ENCODE data around the gene PHLDB2.
A peak's percentile ranks its signal among the peaks of the same experiment; 100 is the strongest.

Gene PHLDB2

DNA sequence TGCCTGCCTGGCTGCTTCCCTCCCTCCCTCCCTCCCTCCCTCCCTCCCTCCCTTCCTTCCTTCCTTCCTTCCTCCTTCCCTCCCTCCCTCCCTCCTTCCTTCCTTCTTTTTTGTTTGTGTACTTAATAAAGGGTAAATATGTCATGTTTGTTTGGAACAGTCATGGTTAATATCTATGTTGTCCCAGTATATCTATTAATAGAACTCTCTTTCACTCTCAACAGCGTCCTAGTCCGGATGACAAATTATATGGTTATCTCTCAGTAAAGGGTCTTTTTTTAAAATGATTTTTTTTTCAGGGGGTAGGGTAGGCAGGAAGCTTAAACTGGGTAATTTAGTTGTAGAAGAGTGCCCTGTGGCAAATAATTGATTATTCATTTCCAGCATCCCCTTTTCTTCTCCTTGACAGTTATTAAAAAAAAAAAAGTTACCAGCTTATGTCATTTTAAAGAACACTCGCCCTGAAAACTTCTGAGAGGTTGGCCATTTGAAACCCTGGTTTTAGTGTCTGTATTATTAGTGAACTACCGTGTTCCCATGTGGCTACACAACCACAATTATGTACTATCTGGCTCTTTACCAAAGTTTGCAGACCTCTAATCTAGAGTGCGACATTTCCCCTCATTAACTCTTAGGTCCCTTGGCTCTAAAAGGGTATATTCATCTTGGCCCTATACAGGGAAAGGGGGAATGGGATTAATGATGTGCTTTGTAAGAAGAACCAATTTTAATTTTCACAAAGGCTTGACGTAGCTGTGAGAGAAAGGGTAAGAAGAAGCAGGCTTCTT is 153.3 kb downstream of the PHLDB2 start:
- H3K4me1 ChIP-seq (ENCODE audit: control insufficient read depth, insufficient read depth, low read length): no peaks in the 10 kb centered on the region
- H3K4me3 ChIP-seq (ENCODE audit: low read length): no peak overlapping the region
- no peaks in the 10 kb centered on the region for H3K27me3 ChIP-seq (ENCODE audit: control insufficient read depth, insufficient read depth, low read length)
- H3K36me3 ChIP-seq (ENCODE audit: insufficient read depth, low read length): no peaks in the 10 kb centered on the region
- H3K4me2 ChIP-seq (ENCODE audit: low read length): no peak overlapping the region
- no peak overlapping the region for H3K9ac ChIP-seq (ENCODE audit: low read depth, low read length)
- no peaks in the 10 kb centered on the region for H3K9me3 ChIP-seq (replicated peaks; ENCODE audit: low read length)

DNA sequence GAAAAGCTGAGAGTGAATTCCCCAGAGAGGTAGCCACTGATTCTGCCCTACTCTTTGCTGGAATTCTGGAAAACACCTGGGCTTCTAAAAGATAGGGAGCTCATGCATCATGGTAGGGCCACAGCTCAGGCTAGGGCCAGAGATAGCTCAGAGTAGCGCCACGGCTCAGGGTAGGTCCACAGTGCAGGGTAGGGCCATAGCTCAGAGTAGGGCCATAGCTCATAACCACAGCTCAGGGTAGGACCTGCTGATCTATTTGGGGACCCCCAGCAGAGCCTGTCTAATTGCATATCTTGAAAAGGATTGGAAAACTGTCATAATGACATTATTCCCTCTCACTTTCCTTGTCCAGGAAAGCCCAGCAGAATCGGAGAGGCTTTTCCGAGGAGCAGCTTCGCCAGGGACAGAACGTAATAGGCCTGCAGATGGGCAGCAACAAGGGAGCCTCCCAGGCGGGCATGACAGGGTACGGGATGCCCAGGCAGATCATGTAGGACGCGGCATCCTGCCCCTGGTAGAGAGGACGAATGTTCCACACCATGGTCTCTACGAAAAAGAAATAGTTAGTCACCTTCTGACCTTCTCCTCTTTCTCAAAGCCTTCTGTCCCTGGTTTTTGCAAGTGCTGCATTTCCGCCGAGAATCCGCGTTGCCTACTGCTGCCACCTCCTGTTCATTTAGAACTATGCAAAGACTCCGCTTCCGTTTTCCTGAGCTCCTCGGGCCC is 154.2 kb downstream of the PHLDB2 start:
- Histone ChIP-seq H3K4me2 (ENCODE audit: low read length) (peak overlapping the region; percentile 57), H3K4me1 (ENCODE audit: control insufficient read depth, insufficient read depth, low read length) (no peaks in the 10 kb centered on the region), H3K27me3 (ENCODE audit: control insufficient read depth, insufficient read depth, low read length) (no peaks in the 10 kb centered on the region), H3K9me3 (replicated peaks; ENCODE audit: low read length) (no peaks in the 10 kb centered on the region), H3K36me3 (ENCODE audit: insufficient read depth, low read length) (no peaks in the 10 kb centered on the region), H3K4me3 (ENCODE audit: low read length) (no peak overlapping the region), H3K9ac (ENCODE audit: low read depth, low read length) (no peak overlapping the region)

DNA sequence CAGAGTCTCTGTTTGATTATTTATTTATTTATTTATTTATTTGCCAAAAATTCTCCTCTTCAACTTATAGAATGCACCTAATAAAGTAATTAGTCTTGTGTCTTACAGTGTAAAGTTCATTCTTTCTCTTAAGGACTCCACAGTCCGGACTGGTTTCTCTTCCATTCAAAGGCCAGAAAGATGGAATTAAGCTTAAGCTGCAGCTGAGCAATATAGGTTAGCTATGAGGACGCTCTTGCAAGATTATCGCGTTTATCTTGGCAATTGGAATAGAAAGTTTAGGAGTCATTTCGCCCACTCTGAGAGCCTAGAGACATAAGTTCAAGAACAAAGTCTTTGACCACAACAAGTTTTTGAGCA is 154.7 kb downstream of the PHLDB2 start:
- Histone ChIP-seq H3K36me3 (ENCODE audit: insufficient read depth, low read length) (no peaks in the 10 kb centered on the region), H3K27me3 (ENCODE audit: control insufficient read depth, insufficient read depth, low read length) (no peaks in the 10 kb centered on the region), H3K4me3 (ENCODE audit: low read length) (no peak overlapping the region), H3K4me2 (ENCODE audit: low read length) (peak overlapping the region; percentile 36), H3K4me1 (ENCODE audit: control insufficient read depth, insufficient read depth, low read length) (no peaks in the 10 kb centered on the region), H3K9me3 (replicated peaks; ENCODE audit: low read length) (no peaks in the 10 kb centered on the region), H3K9ac (ENCODE audit: low read depth, low read length) (no peak overlapping the region)

DNA sequence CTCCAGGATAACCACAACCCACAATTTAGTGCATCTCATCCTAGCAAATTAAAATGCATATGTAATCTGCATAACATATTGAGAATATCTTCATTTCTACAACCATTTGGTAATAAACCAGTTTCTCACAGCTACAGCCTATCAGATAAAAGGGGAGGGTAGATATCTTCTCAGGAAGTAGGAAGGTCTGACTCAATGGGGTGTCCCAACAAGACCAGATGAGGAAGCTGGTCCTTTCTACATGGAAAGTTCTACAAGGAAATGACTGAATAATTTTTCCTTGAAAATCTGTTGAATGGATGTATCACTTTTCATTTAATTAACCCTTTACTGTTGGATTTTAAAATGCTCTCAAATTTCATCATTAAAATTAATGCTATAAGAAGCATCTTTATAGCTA is 158.0 kb downstream of the PHLDB2 start:
- Histone ChIP-seq H3K36me3 (ENCODE audit: insufficient read depth, low read length) (no peaks in the 10 kb centered on the region), H3K9ac (ENCODE audit: low read depth, low read length) (no peak overlapping the region), H3K4me1 (ENCODE audit: control insufficient read depth, insufficient read depth, low read length) (no peaks in the 10 kb centered on the region), H3K4me2 (ENCODE audit: low read length) (no peak overlapping the region), H3K9me3 (replicated peaks; ENCODE audit: low read length) (no peaks in the 10 kb centered on the region), H3K4me3 (ENCODE audit: low read length) (no peak overlapping the region), H3K27me3 (ENCODE audit: control insufficient read depth, insufficient read depth, low read length) (no peaks in the 10 kb centered on the region)

DNA sequence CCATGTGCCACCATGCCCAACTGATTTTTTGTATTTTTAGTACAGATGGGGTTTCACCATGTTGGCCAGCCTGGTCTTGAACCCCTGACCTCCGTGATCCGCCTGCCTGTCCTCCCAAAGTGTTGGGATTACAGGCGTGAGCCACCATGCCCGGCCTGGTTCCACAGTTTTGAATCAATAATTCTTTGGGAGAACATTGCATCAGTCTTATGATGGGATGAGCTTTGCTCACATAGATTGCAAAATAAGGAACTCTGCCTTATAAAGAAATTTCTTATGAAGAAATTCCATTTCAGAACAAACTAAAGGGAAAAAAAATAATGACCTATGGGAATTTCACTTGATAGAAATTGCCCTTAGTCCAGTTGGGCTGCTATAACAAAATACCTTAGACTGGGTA is 159.6 kb downstream of the PHLDB2 start:
- no peaks in the 10 kb centered on the region for H3K27me3 ChIP-seq (ENCODE audit: control insufficient read depth, insufficient read depth, low read length)
- H3K9ac ChIP-seq (ENCODE audit: low read depth, low read length): no peak overlapping the region
- no peak overlapping the region for H3K4me3 ChIP-seq (ENCODE audit: low read length)
- H3K36me3 ChIP-seq (ENCODE audit: insufficient read depth, low read length): no peaks in the 10 kb centered on the region
- H3K9me3 ChIP-seq (replicated peaks; ENCODE audit: low read length): no peaks in the 10 kb centered on the region
- H3K4me1 ChIP-seq (ENCODE audit: control insufficient read depth, insufficient read depth, low read length): no peaks in the 10 kb centered on the region
- no peak overlapping the region for H3K4me2 ChIP-seq (ENCODE audit: low read length)

DNA sequence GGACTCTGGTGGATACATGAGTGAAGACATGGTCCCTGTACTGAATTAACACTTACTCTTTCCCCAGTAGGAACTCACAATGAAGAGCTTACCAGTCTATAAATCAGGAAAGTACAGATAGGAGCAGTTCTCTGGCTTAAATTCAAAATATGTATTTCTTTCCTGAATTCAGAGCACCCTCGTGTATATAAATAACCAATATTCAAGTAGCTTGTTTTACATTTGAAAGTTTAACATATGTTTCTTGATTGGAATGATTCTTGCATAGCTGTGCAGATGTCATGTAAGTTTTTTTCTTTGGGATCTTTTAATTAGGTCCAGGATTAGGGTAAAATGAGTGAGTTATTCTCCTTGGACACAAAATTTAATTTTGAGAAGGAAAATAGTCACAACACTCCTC is 160.7 kb downstream of the PHLDB2 start:
- no peaks in the 10 kb centered on the region for H3K36me3 ChIP-seq (ENCODE audit: insufficient read depth, low read length)
- no peaks in the 10 kb centered on the region for H3K27me3 ChIP-seq (ENCODE audit: control insufficient read depth, insufficient read depth, low read length)
- no peak overlapping the region for H3K4me3 ChIP-seq (ENCODE audit: low read length)
- H3K9me3 ChIP-seq (replicated peaks; ENCODE audit: low read length): no peaks in the 10 kb centered on the region
- no peak overlapping the region for H3K9ac ChIP-seq (ENCODE audit: low read depth, low read length)
- no peak overlapping the region for H3K4me2 ChIP-seq (ENCODE audit: low read length)
- no peaks in the 10 kb centered on the region for H3K4me1 ChIP-seq (ENCODE audit: control insufficient read depth, insufficient read depth, low read length)

DNA sequence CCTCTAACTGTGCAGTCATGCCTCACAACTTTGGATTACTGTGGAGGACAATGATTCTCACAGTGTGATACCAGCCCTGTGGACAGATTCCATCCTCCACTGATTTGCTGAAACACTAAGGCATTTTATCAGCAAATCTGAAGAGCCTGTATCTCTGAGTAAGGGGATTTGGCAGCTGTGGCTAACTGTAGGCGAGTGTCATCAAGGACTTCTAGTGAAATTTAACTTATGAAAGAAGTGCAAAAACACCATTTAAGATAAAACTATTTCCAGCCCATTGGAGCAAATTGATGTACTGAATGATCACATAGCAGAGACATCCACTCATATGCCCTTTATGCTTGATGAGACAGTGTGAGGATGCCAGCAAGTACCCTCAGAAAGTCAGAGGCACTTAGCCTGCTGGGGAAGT is 161.6 kb downstream of the PHLDB2 start:
- no peak overlapping the region for H3K4me3 ChIP-seq (ENCODE audit: low read length)

More for the DNA sequence above, 161.6 kb downstream of the PHLDB2 start:
- H3K9ac ChIP-seq (ENCODE audit: low read depth, low read length): no peak overlapping the region
- H3K36me3 ChIP-seq (ENCODE audit: insufficient read depth, low read length): no peaks in the 10 kb centered on the region
- no peak overlapping the region for H3K4me2 ChIP-seq (ENCODE audit: low read length)
- H3K27me3 ChIP-seq (ENCODE audit: control insufficient read depth, insufficient read depth, low read length): no peaks in the 10 kb centered on the region
- no peaks in the 10 kb centered on the region for H3K9me3 ChIP-seq (replicated peaks; ENCODE audit: low read length)
- H3K4me1 ChIP-seq (ENCODE audit: control insufficient read depth, insufficient read depth, low read length): no peaks in the 10 kb centered on the region
